AG20443 (cell line): ENCODE data around the gene NDUFAF2.
"Not testable (repeated sequence)": the region's sequence is repeated elsewhere in the genome, so short reads cannot be mapped to it uniquely, and the experiment has no call there.

Experiments
- DNase-seq: peaks from one replicate; pipeline ENCODE4 v3.0.0; 2012; ENCODE audit warnings: low spot score, mixed read lengths

NDUFAF2 gene

DNA sequence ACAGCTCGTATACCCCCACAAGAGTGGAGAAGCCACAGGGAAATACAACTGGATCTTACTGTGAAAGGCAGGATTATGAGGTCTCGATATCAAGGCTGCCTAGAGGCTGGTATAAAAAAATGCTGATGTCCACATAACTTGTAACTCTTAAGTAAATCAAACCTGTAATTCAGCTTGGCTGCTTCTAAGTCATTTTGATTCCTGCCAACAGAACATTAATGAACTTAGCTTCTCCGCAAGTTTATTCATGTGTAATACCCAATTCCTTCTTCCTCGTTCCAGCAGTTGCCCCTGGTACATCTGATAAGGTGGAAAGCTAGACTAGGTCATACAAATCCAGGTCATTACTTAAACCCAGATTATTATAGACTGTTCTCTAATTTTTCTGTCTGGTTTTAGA, 233.7 kb downstream of the NDUFAF2 start:
- no peak for DNase-seq

DNA sequence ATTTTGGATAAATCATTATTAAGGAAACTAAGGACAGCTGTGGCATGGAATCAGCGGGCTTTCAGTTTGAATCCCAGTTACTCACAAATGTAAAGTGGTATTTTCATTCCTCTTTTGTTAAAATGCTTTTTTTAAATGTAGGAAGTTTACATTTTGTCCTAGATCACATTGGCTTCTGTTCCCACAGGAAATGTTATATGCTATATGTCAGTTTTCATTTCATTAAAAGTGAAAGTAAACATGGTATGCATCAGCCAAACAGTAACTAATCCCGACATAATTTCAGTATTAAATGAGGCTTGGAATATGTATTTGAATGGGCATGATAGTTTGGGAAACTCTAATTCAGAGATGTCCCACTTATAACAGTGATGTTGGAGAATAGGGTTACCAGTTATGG, 235.9 kb downstream of the NDUFAF2 start:
- no peak for DNase-seq

DNA sequence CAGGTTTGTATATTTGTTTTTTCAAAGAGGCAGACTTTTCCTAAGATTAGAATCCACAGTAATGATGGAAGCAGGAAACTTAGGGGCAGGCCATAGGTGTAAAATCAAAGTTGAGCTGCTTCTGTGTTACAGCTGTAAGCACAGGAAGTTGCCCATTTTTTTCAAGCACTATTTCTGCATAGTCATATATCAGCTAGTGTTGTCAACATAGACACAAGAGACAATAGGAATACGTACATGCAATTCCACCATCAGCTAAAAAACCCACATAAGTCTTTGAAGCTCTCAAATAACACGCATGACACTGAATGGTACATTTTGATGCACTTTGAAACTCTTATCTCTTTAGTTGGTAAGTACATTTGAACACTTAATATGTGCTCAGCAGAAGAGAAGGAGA, 237.4 kb downstream of the NDUFAF2 start:
- DNase-seq, result no peak

DNA sequence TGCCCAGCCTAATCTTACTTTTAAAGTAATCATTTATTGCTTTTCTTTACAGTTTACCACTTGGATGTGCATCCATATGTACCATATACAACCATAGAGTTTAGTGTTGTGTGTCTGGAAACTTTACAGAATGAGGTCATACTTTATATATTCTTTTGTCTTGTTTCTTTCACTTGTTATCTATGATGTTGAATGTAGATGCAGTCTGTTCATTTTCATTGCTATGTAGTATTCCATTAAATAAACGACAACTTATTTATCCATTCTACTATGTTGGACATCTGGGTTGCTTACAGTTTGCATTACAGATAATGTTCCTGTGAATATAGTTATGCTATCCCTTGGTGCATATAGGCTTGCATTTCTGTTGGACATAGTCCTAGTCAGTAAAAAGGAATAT, 238.5 kb downstream of the NDUFAF2 start:
- DNase-seq, result no peak

DNA sequence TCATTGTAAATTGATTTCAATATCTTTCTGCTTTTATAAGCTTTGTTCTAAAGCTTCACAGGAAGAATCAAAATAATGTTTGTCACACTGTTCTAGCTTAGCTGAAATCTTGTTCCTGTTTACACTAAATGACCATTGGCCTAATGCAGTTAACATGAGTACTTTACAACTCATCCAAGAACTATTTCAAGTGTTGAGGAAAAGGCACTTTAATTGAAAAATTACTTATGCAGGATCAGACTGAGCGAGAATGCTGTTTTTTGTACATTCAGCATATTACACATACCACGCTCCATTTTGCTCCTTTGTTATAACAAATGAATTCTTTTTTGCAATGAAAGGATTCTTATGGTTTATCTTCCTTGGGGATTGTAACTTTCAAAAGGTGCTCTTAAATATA, 239.7 kb downstream of the NDUFAF2 start:
- no peak for DNase-seq

- no peak for DNase-seq
These were observed 241.6 kb downstream of the NDUFAF2 start for GRCh38 chr5:61186634-61187033.

GRCh38 chr5:61187352-61187751, 242.3 kb downstream of the NDUFAF2 start:
- not testable (repeated sequence) for DNase-seq

DNA sequence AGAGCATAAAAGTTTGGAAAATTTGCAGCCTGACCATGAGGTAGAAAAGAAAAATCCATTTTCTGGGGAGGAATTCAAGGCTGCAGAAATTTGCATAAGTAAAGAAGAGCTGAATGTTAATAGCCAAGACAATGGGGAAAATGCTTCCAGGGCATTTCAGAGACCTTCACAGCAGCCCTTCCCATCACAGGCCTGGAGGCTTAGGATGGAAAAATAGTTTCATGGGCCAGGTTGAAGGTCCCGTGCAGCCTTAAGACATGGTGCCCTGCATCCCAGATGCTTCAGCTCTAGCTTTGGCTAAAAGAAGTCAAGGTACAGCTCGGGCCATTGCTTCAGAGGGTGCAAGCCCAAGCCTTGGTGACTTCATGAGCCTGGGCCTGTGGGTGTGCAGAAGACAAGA, 242.8 kb downstream of the NDUFAF2 start:
- DNase-seq, result not testable (repeated sequence)

DNA sequence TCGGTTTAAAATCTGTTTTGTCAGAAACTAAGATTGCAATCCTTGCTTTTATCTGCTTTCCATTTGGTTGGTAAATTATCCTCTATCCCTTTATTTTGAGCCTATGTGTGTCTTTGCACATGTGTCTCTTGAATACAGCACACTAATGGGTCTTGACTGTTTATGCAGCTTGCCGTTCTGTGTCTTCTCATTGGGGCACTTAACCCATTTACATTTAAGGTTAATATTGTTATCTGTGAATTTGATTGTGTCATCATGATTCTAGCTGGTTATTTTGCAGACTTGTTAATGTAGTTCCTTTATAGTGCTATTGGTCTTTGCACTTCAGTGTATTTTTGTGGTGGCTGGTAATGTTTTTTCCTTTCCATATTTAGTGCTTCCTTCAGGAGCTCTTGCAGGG, 253.6 kb downstream of the NDUFAF2 start:
- no peak for DNase-seq

GRCh38 chr5:61200582-61201155, 255.7 kb downstream of the NDUFAF2 start:
- no peak for DNase-seq

DNA sequence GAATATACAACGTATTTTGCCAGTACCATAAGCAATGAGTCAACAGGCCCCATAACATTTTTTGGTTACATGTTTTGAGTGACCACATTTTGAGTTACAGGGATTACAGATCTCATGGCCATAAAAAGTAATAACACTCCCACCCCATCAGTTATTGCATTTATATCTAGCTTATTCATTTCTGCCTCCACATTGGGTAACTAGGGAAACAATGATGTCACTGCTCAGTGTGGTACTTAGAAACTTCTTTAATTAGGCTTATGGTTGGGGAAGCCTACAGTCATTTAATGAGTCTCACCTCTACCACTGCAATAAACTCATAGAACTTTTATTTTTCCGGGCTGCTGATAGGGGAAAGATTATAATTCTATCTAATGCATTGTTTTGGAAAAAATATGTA, 257.2 kb downstream of the NDUFAF2 start:
- peak; percentile 18 for DNase-seq
